ENCODE data around the gene TTC7B. TPM values are rescaled to one million over a fixed set of nuclear protein-coding genes. Genes with fewer than 3 reads are reported as not detected.

Gene TTC7B
- total RNA-seq, 1 experiment from 2014 or later: 70.6 TPM

DNA sequence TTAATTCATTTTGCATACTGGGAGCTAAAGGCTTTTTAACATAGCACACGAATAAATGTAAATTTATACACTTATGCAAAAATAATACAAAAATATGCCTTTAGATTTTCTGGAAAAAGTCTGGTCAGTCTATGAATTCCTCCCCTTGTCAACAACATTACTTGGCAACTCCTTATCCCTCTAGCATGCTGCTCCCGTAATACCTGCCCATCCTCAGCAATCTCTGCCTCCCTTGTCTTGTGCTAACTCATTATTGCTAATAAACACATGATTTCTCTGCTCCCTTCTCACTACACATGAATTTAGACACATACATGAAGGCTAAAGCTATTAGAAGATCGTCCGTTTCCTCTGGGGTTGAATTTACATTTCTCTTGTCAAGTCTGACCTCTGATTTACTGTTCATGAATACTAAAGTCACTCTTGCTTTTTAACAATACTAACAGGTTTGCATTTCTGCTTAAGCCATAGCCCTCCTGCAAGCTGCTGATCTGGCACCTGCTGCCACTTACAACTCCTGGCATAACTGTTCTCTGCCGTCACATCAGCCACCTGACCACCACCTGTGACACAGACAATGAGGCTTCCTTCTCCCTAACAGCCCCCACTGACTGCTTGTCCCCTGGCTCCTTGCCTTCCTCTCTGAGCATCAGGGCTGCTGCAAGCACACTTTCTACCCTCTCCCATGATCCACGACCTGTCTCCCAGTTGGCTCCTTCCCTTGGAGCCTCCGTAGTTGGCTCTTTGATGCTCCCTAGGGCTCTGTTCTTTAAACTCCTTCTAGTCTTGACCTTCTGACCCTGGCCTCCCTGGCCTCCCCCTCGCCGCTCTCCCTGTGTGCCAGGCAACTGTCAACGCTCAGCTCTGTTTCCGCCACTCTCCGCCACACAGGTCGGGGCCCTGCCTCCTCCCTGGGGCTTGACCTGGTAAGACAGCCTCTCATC, 241.8 kb downstream of the TTC7B start:
- H3K4me2 ChIP-seq (ENCODE audit: low read length): no peak overlapping the region
- H3K27ac ChIP-seq (ENCODE audit: low read depth, low read length): no peak overlapping the region
- ChIA-PET POLR2A (no interaction called here), RAD21 (ENCODE audit: low non-redundant PET in 1 of 2, low total read pairs in 2 of 2, uncharacterized antibody in 2 of 2, unreplicated experiment in 2 of 2) (no interaction called here), CTCF (interaction anchor here (1.2 kb wide), 1 partner anchor 273 kb away, joined by 3 read pairs; no protein-coding TSS in a partner anchor)
- intact Hi-C loops (cut with micrococcal nuclease): no loop called here
- no peak overlapping the region for H2AFZ ChIP-seq (ENCODE audit: low read depth, low read length, poor library complexity, severe bottlenecking)
- ATAC-seq (no peak), DNase-seq (ENCODE audit: low read depth, low spot score) (no peak)
- no peaks in the 10 kb centered on the region for H3K9me2 ChIP-seq (ENCODE audit: insufficient read depth)
- H3K27me3 ChIP-seq (ENCODE audit: insufficient read depth, low read length): no peaks in the 10 kb centered on the region
- no peaks in the 10 kb centered on the region for H3K9me3 ChIP-seq (ENCODE audit: control insufficient read depth in 1 of 2, insufficient read depth in 1 of 2, low read depth in 1 of 2, low read length in 2 of 2)
- H3K36me3 ChIP-seq (ENCODE audit: control insufficient read depth in 1 of 2, insufficient read depth in 2 of 2, low read length in 2 of 2): no peaks in the 10 kb centered on the region
- BruUV-seq (replicated peaks): no TSS peak
- TF ChIP-seq ELF1 (IDR thresholded peaks at IDR 0.05; ENCODE audit: borderline replicate concordance, low read depth): no peak
- TF ChIP-seq, protein P1, sequence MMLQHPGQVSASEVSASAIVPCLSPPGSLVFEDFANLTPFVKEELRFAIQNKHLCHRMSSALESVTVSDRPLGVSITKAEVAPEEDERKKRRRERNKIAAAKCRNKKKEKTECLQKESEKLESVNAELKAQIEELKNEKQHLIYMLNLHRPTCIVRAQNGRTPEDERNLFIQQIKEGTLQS (IDR thresholded peaks at IDR 0.05): no peak
- TF ChIP-seq JUND (IDR thresholded peaks at IDR 0.05): no peak
- no peak for TF ChIP-seq RAD21 (IDR thresholded peaks at IDR 0.05; ENCODE audit: low read depth)
- no peak for TF ChIP-seq SIN3A (IDR thresholded peaks at IDR 0.05; ENCODE audit: low read depth)
- no peak for TF ChIP-seq CEBPB (IDR thresholded peaks at IDR 0.05; ENCODE audit: low read depth)
- no peak for TF ChIP-seq SP1 (IDR thresholded peaks at IDR 0.05; ENCODE audit: low read depth)
- TF ChIP-seq ZFX (IDR thresholded peaks at IDR 0.05): no peak
- TF ChIP-seq, protein P2, sequence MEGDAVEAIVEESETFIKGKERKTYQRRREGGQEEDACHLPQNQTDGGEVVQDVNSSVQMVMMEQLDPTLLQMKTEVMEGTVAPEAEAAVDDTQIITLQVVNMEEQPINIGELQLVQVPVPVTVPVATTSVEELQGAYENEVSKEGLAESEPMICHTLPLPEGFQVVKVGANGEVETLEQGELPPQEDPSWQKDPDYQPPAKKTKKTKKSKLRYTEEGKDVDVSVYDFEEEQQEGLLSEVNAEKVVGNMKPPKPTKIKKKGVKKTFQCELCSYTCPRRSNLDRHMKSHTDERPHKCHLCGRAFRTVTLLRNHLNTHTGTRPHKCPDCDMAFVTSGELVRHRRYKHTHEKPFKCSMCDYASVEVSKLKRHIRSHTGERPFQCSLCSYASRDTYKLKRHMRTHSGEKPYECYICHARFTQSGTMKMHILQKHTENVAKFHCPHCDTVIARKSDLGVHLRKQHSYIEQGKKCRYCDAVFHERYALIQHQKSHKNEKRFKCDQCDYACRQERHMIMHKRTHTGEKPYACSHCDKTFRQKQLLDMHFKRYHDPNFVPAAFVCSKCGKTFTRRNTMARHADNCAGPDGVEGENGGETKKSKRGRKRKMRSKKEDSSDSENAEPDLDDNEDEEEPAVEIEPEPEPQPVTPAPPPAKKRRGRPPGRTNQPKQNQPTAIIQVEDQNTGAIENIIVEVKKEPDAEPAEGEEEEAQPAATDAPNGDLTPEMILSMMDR (IDR thresholded peaks at IDR 0.05 in 2 of 3, conservative IDR thresholded peaks at IDR 0.05 in 1 of 3; ENCODE audit: borderline replicate concordance in 1 of 3, insufficient read depth in 1 of 3, low read depth in 2 of 3, low read length in 2 of 3): no peak
- no peak for TF ChIP-seq SRF (IDR thresholded peaks at IDR 0.05; ENCODE audit: low read depth)
- TF ChIP-seq YY1 (IDR thresholded peaks at IDR 0.05; ENCODE audit: extremely low read depth, insufficient replicate concordance, low read depth, low read length): no peak
- no peak for TF ChIP-seq POLR2A (IDR thresholded peaks at IDR 0.05; ENCODE audit: borderline replicate concordance, extremely low read depth, insufficient read depth, insufficient read length)
- TF ChIP-seq TCF7L2 (IDR thresholded peaks at IDR 0.05; ENCODE audit: borderline replicate concordance, extremely low read depth, insufficient read depth, insufficient read length): no peak
- no peak for TF ChIP-seq EGR1 (IDR thresholded peaks at IDR 0.05; ENCODE audit: low read depth)
- no peak for TF ChIP-seq POLR2AphosphoS5 (IDR thresholded peaks at IDR 0.05; ENCODE audit: low read depth, low read length)
- TF ChIP-seq, protein P3, sequence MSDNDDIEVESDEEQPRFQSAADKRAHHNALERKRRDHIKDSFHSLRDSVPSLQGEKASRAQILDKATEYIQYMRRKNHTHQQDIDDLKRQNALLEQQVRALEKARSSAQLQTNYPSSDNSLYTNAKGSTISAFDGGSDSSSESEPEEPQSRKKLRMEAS (IDR thresholded peaks at IDR 0.05): no peak
- TF ChIP-seq CBX3 (IDR thresholded peaks at IDR 0.05; ENCODE audit: low read depth): no peak
- TF ChIP-seq ZNF274 (IDR thresholded peaks at IDR 0.05; ENCODE audit: low read depth, low read length): no peak
- no peak for TF ChIP-seq EZH2 (IDR thresholded peaks at IDR 0.05)
- H3K4me1 ChIP-seq (ENCODE audit: control insufficient read depth in 1 of 2, insufficient read depth in 2 of 2, low read length in 2 of 2): no peaks in the 10 kb centered on the region
- H4K20me1 ChIP-seq (ENCODE audit: insufficient read depth): no peaks in the 10 kb centered on the region
- no peaks in the 10 kb centered on the region for H3K79me2 ChIP-seq (ENCODE audit: insufficient read depth, low read length)
- H3K4me3 ChIP-seq (replicated peaks in 1 of 2; ENCODE audit: low read depth in 1 of 2, low read length in 2 of 2): no peak overlapping the region
- no peak overlapping the region for H3K9ac ChIP-seq (ENCODE audit: low read length)
